ENCODE measurements around the gene LILRA1.
"Not testable (repeated sequence)": the region's sequence is repeated elsewhere in the genome, so short reads cannot be mapped to it uniquely, and the experiment has no call there.

LILRA1 gene

DNA sequence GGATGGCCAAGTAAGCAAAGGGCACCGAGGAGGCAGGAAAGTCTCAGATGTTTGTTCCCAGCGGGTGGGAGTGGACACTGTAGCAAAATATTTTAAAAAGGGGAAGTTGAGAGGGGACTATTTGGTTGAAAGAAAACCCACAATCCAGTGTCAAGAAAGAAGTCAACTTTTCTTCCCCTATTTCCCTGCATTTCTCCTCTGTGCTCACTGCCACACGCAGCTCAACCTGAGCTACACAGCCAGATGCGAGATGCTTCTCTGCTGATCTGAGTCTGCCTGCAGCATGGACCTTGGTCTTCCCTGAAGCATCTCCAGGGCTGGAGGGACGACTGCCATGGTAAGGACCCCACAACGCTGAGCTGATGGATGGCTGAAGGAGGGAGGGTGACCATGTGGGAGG lies at the start of gene LILRA1:
Gene LILRA1, plus strand, starts transcription at position 188 of the 400 bp plus-strand sequence. CDS start 613 bp downstream, outside the sequence.
- not testable (repeated sequence) for DNase-seq

- DNase-seq = no peak
Observed at GRCh38 chr19:54548806-54549205, 44.6 kb upstream of the LILRA1 start.

- no peak for DNase-seq
Observed at GRCh38 chr19:54549224-54549623, 44.2 kb upstream of the LILRA1 start.

DNA sequence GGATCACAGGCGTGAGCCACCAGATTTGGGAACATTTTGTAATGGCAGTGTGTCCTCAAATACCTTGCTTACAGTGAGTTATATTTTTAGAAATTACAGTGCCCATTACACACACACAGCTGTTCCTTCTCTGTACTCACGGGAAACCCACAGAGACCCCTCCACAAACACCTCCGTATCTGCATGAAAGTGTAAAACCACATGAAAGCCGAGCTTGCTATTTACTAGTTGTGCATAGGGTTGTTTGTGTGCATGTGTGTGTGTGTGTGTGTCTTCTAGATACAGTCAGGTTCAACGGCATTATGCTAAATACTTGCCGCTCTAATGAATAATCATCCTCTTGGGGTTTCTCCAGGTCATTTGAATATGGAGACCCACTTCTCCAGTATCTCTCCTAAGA lies 42.1 kb upstream of the LILRA1 start:
- DNase-seq = no peak

GRCh38 chr19:54551950-54552912 lies 41.2 kb upstream of the LILRA1 start:
- DNase-seq = no peak

- no peak for DNase-seq
Observed at GRCh38 chr19:54552913-54553310, 40.5 kb upstream of the LILRA1 start.

- DNase-seq = no peak
Observed at GRCh38 chr19:54554006-54554405, 39.4 kb upstream of the LILRA1 start.

DNA sequence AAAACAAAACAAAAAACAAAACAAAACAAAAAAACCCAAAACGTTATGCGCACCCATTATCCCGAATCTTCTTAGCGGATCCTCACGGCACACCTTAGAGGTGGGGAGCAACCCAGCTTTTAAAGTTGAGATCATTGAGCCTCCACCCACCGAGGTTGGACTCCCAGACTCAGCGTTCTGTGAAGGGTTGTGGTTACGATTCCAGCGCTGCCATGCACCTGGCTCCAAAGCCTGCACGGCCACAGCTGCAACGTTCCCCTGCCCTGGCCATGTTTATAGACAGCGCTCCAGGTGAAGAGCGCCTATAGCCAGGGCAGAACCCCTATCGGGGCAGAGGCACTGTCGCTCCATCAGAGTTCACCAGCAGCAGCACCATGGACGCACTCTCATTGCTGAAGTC lies 38.5 kb upstream of the LILRA1 start:
- no peak for DNase-seq

DNA sequence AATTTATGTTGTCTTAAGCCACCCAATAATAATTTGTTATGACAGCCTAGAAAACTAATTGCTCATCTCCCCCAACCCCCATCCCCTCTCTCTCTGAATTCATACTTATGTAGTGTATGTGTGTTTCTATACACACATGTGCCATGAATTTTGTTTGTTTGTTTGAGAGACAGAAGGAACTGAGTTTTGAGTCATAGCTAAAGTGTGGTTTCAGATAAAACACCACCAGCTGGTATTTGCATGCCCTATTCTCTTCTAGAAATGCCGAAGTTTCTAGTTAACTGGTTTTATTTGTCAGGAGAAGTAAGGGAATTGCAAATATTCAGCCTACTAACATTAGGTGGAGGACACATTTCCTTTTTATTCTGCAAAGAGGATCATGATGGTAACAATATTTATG lies 37.2 kb upstream of the LILRA1 start:
- no peak for DNase-seq

DNA sequence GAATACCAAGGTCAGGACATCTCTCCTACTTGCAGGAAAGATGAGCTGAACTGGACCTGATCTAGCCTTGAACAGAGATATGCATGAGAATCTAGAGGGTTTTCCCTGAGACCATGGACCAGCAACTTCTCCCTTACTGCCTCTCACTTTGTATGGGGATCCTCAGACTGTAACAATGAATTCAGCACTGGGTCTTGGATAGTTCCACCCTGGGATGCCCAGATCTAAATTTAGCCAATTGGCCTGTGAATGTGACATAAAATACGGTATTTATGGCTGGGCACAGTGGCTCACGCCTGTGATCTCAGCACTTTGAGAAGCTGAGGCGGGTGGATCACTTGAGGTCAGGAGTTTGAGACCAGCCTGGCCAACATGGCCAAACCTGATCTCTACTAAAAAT lies 35.1 kb upstream of the LILRA1 start:
- no peak for DNase-seq

DNA sequence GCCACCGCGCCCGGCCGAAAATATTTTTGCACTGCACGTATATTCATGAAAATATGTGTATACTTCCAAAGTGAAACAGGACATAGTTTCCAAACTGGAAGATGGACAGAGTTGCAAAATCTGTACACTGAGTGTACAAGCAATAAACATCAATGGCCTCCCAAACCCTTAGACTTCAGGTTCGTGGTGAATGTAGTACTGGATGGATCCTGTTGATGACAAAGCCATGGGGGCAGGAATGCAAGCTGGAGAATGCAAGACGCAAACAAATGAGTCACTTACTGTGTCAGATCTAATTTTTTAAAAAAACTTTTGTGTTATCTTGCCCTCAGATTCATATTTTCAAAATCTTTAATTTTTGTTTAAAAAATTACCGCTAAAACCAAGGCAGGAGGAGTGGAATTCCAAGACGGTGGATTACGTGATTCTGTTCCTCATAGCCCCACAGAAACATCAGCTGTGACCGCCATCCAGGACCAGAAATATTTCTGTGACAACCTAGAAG lies 32.5 kb upstream of the LILRA1 start:
- DNase-seq = no peak

GRCh38 chr19:54561840-54562239 lies 31.6 kb upstream of the LILRA1 start:
- no peak for DNase-seq

DNA sequence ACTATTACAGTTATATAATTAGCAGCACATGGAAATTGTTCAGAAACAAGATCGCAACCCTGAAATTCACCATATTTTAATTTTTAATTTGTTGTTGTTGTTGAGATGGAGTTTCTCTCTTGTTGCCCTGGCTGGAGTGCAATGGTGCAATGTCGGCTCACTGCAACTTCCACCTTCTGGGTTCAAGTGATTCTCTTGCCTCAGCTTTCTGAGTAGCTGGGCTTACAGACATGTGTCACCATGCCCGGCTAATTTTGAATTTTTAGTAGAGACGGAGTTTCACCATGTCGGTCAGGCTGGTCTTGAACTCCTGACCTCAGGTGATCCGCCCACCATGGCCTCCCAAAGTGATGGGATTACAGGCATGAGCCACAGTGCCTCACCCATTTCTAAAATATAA lies 30.2 kb upstream of the LILRA1 start:
- not testable (repeated sequence) for DNase-seq

- no peak for DNase-seq
Observed at GRCh38 chr19:54570316-54570715, 23.1 kb upstream of the LILRA1 start.

- DNase-seq = not testable (repeated sequence)
Observed at GRCh38 chr19:54571715-54572615, 21.5 kb upstream of the LILRA1 start.

DNA sequence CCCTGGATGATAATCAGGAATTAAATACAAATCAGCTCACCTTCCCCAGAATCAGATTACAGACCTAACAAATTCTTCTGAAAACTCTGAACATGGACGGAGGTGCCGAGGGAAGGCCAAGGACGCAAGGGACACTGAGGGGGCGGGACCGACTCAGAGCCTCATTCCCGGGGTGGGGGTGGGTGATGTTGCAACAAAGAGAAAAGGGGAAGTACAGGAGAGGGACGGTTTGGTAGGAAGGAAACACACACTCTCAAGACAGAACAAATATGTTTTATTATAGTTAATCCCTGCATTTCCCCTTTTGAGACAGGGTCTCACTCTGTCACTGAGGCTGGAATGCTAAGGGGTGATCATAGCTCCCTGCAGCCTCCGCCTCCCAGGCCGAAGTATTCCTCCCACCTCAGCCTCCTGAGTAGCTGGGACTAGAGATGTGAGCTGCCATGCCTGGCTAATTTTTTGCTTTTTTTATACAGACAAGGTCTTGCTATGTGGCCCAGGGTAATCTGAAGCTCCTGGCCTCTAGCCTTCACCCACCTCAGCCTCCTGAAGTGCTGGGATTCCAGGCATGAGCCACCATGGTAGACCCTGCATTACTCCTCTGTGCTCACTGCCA lies 20.6 kb upstream of the LILRA1 start:
- no peak for DNase-seq

- no peak for DNase-seq
Observed at GRCh38 chr19:54573330-54573872, 20.0 kb upstream of the LILRA1 start, which contains the start of gene LILRA2. LILRA2 (plus strand) TSS chr19:54573790; CDS start chr19:54573879, 89 bp downstream.

DNA sequence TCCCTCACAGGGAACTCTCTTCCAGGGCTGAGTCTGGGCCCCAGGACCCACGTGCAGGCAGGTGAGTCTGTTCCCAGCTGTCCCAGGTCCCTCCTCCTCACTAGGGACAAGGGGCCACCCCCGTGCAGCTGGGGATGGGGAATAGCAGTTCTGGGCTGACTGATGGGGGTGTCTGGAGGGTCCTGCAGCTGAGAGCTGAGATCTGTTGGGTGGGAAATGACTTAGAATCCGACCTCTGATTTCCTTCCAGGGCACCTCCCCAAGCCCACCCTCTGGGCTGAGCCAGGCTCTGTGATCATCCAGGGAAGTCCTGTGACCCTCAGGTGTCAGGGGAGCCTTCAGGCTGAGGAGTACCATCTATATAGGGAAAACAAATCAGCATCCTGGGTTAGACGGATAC lies 19.4 kb upstream of the LILRA1 start:
- DNase-seq = no peak

DNA sequence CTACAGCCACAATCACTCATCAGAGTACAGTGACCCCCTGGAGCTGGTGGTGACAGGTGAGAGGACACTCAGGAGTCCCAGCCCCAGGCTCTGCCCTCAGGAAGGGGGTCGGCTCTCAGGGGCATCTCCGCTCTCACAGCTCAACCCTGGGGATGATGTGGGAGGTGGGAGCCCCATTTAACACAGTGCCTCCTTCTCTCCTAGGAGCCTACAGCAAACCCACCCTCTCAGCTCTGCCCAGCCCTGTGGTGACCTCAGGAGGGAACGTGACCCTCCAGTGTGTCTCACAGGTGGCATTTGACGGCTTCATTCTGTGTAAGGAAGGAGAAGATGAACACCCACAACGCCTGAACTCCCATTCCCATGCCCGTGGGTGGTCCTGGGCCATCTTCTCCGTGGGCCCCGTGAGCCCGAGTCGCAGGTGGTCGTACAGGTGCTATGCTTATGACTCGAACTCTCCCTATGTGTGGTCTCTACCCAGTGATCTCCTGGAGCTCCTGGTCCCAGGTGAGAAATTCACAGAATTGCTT lies 18.8 kb upstream of the LILRA1 start:
- DNase-seq = no peak

- DNase-seq = not testable (repeated sequence)
Observed at GRCh38 chr19:54575205-54575604, 18.2 kb upstream of the LILRA1 start.

- no peak for DNase-seq
Observed at GRCh38 chr19:54576411-54576976, 16.9 kb upstream of the LILRA1 start.

DNA sequence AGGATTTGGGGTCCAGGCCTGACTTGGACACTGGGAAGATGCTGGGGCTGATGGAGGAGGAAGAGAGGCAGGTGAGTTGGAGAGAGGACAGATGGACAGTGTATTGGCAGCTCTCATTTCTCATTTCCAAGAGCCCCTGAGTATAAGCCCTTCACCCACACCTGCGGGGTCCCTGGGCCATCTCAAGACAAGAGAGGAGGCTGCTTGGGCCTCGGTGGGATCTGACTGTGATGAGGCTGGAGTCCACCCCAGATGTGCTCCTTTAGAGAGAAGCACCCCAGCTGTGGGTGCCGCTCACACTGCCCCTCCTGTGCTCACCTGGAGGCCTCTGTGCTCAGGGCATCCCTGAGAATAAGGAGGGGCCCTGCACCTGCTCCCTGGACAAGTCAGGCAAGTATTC lies 16.1 kb upstream of the LILRA1 start:
- no peak for DNase-seq

Measured in activated CD4-positive, alpha-beta T cell treated with anti-CD3 and anti-CD28 coated beads, Interleukin-2, amount 50 U/mL, for 48 hours (primary cell).